RWPE1 (cell line): ENCODE data around the gene DEFB132.

Source experiments
- CTCF ChIA-PET: fragments of 350-600 bp; sonication (Branson Sonifier 250); formaldehyde crosslinking; extraction: SDS; loops from one replicate; lab custom pipeline; 2021; lab: Yijun Ruan, JAX
- POLR2A ChIA-PET: fragments of 400-600 bp; formaldehyde crosslinking; extraction: SDS; loops from one replicate; lab custom pipeline; 2020; ENCODE audit warnings: antibody characterized with exemption; ENCODE audit not compliant: low non-redundant PET; lab: Yijun Ruan, JAX
- DNase-seq: peaks from one replicate; pipeline ENCODE4 v3.0.0; 2012; ENCODE audit warnings: low spot score
- H3K27ac ChIP-seq: fragments of 450-650 bp; 2 replicates; pipeline ENCODE4 v1.5.1; 2017
- CTCF ChIP-seq: fragments of 450-650 bp; conservative IDR thresholded peaks from 2 replicates; pipeline ENCODE4 v1.5.1; 2017; ENCODE audit warnings: low read depth, mild to moderate bottlenecking

Gene DEFB132

GRCh38 chr20:271528-271927 is 14.0 kb downstream of the DEFB132 start:
- POLR2A ChIA-PET = no interaction called here
- H3K27ac ChIP-seq = no peak overlapping the region
- TF ChIP-seq CTCF = no peak
- CTCF ChIA-PET = no interaction called here
- DNase-seq = no peak

- TF ChIP-seq CTCF = no peak
- POLR2A ChIA-PET = no interaction called here
- CTCF ChIA-PET = no interaction called here
- no peak overlapping the region for H3K27ac ChIP-seq
- no peak for DNase-seq
Observed at GRCh38 chr20:272718-273117, 15.2 kb downstream of the DEFB132 start.

- CTCF ChIA-PET = interaction anchor here (1.1 kb wide), 1 partner anchor 57 kb away, joined by 3 read pairs; no protein-coding TSS in a partner anchor
- no peak for DNase-seq
- POLR2A ChIA-PET = no interaction called here
- no peak overlapping the region for H3K27ac ChIP-seq
- no peak for TF ChIP-seq CTCF
Observed at GRCh38 chr20:273884-274283, 16.4 kb downstream of the DEFB132 start.

GRCh38 chr20:275791-276190 is 18.3 kb downstream of the DEFB132 start:
- CTCF ChIA-PET = interaction anchor here (0.7 kb wide), 1 partner anchor 55 kb away, joined by 3 read pairs; no protein-coding TSS in a partner anchor
- DNase-seq = no peak
- no peak overlapping the region for H3K27ac ChIP-seq
- TF ChIP-seq CTCF = no peak
- POLR2A ChIA-PET = no interaction called here

- POLR2A ChIA-PET = no interaction called here
- CTCF ChIA-PET = interaction anchor here (1.8 kb wide), 1 partner anchor 53 kb away, joined by 19 read pairs; no protein-coding TSS in a partner anchor
- TF ChIP-seq CTCF = no peak
- DNase-seq = no peak
- no peak overlapping the region for H3K27ac ChIP-seq
Observed at GRCh38 chr20:276620-277495, 19.3 kb downstream of the DEFB132 start.

GRCh38 chr20:277496-277781 is 19.9 kb downstream of the DEFB132 start:
- no peak for DNase-seq
- CTCF ChIA-PET = interaction anchor here (1.8 kb wide), 1 partner anchor 53 kb away, joined by 19 read pairs; no protein-coding TSS in a partner anchor
- POLR2A ChIA-PET = no interaction called here
- no peak for TF ChIP-seq CTCF
- no peak overlapping the region; the same call in 1 of the 2 replicates for H3K27ac ChIP-seq
